AG08396 (cell line): ENCODE measurements around the gene NUMA1.

Source experiments
- DNase-seq: peaks from one replicate; pipeline ENCODE4 v3.0.0; 2012; ENCODE audit warnings: low spot score, mixed read lengths

Gene NUMA1

DNA sequence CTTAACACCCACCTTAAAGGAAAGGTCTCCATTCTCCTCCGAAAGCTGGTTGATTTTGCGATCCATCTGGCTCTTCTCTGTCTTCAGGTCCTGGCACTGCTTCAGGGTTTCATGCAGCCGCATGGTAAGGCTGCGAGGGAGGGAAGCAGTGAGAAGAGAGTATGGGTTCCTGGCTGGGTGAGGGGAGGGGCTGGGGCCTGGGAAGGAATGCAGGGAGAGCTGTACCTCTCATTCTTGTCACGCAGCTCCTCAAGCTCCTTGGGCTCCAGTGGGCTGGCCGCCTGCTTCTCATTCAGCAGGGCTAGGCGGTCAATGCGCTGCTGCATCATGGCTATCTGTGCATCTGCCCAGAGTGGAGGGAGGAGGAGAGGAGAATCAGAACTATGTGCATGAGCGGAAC lies 62.2 kb downstream of the NUMA1 start:
- DNase-seq: no peak

DNA sequence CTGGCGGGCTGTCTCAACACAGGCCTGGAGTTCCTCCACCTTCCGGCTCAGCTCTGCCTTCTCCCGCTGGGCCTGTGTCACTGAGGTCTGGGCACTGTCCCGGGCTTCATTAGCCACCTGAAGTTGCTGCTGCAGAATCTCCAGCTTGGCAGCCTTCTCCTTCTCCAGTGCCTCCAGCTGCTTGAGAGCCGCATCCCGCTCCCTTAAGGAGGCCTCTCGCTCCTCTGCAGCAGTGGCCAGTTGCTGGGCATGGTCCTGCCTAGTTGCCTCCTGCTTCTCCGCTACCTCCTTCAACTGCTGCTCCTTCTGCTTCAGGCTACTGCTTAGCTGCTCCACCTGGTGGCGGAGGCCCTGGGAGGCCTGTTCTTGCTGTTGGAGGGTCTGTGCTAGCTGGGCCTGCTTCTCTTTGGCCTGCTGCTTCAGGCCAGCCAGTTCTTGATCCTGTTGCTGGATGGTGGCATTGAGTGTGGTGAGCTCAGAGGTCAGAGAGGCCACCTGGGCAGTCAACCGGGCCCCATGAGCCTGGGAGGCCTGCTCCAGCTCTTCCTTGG lies 64.8 kb downstream of the NUMA1 start:
- DNase-seq: no peak

DNA sequence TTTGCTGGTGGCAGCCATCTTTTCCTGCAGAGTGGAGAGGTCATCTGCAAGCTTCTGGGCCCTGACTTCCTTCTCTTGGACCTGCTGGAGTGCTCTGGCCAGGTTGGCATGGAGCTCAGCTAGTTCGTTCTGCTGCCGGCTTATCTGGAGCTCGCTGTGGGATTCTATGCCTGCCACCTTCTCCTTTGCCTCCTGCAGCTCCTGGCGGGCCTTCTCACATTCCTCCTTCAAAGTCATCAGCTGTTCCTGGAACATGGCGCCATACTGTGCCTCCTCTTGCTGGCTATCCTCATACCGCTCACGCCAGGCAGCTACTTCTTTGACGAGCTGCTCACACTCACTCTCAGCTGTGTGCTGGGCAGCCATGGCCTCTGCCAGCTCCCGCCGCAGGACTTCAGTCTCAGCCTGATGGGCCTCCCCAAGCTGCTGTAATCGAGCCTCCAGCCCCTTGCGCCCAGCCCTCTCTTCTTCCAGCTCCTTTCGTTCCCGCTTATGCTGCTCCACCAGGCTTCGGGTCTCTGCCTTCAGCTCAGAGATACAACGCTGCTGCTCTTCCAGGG lies 65.5 kb downstream of the NUMA1 start:
- DNase-seq: no peak

DNA sequence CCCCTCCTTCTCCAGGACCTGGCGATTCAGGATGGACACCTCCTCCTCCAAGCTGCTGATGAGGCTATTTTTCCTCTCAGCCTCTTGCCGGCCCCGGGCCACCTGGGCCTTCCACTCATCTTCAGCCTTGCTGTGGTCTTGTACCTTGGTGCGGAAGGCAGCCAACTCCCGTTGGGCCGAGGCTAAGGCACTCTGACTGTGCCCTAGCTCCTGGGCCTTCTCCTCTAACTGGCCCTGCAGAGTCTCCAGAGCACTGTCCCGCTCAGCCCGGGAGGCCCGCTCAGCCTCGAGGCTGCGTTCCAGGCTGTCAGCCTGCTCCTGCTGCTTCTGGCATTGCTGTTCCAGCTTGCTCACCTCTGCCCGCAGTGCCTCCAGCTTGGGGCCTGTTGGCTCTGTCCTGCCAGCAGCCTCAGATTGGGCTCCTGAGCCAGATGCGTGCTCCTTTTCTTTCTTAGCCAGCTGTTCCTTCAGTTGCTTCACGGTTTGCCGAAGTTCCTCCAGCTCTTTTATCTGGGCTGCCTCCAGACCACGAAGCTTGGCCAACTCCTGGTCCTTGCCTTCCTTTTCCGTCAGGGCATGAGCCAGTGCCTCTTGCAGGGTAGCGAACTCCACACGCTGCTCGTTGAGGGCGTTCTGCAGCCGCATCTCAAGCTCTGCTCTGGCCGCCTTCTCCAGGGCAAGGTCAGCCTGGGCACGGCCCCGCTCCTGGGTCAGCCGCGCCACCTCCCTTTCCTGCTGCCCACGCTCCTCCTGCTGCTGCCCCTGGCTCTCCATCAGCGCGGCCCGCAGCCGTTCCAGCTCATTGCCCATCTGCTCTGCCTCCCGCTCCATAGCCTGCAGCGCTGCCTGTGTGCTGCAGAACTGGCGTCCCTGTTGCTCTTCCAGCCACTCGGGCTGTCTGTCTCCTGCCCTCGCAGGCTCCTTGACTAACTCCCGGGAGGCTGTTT lies 66.3 kb downstream of the NUMA1 start:
- no peak for DNase-seq

DNA sequence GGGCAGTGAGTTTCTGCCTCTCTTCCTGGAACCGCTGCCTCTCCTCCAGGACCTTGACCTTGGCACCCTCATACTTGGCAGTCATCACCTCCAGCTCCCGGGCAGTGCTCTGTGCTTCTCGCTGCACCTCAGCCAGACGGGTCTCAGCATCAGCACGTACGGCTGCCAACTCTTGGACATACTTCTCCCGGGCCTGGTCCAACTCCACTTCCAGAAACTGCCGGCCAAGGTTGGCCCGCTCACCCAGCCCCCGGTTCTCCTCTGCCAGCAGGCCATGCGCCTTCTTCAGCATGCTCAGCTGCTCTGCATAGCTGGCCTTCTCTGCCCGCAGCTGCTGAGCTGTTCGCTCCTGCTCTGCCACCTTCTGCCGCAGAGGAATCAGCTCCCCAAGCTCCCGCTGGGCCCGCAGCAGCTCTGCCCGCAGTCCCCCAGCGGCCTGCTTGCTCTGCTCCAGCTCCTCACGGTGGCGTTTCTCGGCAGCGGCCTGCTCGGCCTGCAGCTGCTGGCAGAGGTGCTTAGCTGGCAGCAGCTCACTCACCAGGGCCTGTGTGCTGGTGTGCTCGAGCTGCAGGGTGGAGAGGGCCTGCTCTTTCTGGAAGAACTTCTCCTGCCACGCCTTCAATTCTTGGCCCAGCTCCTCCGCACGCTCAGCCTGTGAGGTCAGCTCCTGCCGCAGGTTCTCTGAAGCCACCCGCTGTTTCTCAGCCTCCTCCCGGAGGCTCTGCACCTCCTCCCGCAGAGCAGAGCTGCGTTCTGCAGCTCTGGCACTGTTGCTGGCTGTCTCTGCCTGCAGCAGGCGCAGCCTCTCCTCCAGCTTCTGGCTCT lies 67.2 kb downstream of the NUMA1 start:
- DNase-seq: peak; percentile 93

DNA sequence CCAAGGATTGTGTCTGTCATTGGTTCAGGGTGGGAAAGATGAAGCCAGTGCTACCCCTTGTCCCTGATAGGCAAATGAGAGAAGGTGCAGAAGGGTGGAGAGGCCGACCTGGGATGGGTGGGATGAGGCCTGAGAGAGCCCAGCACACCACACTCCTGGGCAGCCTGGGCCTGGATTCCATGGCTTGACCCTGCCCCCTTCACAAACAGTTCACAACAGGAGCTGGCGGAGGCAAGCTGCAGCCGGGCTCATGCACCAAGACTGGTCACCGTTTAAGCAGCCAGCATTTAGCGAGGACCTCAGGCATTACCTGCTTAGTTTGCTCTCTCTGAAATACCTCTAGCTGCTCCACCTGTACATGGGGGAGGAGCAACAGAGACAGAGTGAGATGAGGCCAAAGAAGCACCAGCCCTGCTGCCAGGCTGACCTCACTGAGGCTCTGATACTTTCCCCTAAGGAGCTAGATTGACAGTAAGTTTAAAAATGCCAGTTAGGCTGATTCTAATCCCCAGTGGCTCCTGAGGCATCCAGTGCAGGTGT lies 68.2 kb downstream of the NUMA1 start:
- DNase-seq: no peak

DNA sequence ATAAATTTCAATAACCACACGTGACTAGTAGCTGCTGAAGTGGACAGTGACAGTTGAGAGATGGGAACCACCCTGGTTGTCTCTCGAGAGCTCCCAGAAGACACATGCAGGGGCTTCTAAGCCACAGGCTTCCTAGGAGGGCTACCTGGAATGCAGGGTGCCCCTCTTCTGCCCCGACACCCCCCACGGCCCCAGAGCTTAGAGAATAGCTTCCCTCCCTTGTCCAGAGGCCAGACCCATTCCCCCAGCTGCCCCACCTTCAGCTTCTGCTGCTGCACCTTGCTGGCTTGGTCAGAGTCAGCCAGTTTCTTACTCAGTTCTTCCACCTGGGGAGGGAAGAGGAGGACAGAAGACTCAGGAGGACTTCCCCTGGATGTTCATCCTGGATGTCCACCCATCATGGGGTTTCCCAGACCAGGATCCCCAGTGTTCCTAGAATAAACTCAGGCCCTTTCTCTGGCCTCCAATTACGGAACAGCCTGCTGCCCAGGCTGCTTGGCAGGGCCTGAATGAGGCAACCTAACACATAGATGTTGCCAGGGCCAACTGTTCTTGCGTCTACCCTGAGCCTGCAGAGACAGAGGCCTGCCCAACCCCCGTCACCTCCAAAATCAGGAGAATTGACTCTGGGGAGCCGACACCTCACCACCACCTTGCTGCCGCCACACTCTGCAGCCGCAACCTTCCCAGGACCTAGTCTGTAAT lies 69.7 kb downstream of the NUMA1 start:
- no peak for DNase-seq

DNA sequence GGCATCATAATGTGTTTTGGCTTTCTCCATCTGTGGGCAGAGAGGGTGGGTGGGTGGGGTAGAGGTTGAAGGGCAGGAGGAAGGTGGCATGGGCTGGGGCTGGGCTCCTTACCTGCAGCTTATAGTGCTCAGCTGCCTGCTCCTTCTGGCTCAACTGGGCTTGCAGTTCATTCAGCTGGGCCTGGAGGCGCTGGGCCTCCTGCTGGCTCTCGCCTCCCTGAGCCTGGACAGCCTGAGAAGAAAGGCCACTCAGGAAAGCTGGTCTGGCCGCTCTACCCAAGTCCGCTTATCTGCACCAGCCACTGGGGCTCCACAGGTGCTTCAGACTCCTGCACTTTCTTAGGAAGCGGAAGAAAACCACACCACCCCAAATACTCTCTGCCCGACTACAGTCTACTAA lies 71.2 kb downstream of the NUMA1 start:
- no peak for DNase-seq

DNA sequence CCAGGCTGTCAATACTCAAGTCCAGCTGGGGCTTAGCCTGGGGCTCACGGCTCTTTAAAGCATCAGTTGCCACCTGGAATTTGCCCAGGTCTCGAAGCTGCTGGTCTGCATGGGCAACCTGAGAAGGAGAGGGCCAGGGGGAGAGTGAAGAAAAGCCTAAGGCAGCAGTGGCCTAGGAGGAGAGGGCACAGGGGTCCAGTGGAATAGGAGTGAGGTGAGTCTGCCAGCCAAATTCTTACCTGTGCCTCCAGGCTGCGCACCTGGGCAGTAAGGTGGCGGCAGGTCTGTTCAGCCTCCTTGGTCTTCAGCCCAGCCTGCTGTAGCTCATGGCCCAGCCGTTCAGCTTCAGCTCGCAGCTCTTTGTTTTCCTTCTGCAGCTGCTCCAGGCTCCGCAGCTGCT lies 71.6 kb downstream of the NUMA1 start:
- no peak for DNase-seq

DNA sequence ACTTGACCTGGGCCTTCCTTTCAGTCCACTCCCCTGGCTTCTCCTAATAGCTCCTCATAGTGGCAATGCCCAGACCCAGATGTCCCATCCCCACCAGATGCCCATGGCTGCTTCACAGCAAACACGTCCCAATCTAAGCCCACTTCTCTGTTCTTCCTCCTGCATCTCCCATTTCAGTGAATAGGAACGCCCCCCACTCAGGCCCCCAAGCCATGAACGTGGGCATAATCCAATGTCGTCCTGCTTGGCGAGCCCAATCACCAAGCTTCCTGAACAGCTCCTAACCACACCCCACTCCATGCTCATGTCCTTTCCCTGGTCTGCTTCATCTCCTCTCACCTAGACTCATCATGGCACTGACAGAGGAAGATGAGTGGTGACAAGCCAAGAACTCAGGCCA lies 72.8 kb downstream of the NUMA1 start:
- no peak for DNase-seq

DNA sequence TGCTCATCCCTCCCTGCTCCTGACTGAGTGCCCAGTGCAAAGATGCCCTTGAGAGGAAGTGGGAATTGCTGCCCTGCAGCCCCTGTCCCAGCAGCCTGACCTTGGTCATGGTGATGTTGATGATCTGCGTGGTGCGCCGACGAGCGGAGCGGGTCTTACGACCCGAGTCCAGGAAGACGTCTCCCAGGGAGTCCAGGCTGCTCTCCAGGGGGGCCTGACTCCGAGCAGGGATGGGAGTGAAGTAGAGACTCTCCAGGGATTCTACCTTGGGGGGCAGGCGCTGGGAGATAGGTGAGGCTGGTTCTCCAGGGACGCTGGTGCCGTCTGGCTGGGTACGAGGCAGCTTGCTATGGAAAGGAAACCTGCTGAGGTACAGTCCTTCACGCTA lies 73.3 kb downstream of the NUMA1 start:
- no peak for DNase-seq

DNA sequence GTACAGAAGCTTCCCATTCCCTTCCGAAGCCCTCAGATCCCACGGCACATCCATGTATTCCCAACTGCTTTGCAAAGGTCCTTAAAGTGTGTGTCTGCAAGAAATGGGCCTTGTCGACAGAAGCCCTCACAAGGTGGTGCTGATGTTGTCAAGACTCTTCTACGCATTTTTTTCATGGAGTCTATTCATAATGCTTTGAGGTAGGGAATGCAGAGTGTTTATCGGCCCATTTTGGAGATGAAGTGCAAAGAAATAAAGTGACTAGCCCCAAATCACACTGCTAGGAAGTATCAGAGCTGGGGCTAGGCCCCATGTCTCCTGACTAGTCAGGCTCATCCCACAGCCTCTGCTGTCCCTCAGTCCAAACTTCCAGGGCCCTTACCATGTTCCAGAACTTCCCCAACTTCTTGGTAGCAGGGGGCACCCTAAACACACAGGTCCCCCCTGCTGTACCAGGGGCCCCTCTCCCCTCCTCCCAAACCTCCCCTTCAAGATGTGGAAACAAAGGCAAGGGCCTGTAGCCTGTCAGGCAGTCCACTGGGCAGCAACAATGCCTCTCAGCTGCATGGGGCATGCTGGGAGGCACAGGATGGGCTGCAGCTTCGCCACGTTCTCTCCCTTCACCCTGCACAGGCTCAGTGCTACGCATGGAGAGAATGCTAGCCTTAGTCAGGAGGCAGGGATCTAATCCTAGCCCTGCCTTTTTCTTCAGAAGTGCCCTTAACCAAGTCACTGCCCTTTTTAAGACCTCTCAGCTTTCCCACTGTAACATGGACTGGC lies 73.8 kb downstream of the NUMA1 start:
- no peak for DNase-seq

DNA sequence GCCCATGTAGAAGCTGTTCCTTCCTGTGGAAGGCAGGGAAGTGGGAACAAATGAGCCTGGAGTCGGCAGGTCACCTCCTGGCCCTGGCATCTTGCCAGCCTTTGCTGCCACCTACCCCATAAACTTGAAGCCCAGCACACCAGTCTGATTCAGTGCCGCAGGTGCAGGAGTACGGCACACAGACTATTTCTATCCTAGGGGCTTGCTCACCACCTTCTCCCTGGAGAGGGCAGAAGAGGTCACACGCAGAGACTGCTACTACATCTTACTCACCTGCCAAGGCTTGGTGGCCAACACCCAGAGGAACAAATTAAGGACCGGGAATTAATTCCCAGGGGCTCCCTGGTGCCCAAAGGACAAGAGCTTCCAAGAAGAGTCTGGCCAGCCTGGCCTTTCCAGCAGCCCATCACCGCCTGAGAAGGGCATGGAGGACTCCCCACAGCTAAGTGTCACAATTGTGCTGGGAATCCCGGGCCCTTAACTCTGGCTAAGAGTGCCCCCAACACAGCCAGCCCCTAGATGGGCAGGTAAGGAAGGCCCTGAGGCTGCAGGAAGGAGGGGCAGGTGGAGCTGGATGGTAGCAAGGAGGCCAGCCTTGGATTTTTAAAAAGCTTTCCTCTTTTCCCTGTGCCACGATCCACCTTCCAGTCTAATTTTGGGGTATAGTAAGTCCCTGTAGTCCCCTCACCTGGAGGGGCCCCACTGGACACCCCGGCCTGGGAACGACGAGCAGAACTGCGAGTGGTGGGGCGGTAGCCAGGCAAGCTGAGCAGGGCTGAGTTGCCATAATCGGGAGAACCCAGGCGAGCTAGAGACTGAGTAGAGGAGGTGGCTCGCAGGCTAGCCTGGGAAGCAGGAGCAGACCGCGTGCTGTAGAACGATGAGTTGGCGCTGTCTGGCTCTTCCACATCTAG lies 74.7 kb downstream of the NUMA1 start:
- no peak for DNase-seq

DNA sequence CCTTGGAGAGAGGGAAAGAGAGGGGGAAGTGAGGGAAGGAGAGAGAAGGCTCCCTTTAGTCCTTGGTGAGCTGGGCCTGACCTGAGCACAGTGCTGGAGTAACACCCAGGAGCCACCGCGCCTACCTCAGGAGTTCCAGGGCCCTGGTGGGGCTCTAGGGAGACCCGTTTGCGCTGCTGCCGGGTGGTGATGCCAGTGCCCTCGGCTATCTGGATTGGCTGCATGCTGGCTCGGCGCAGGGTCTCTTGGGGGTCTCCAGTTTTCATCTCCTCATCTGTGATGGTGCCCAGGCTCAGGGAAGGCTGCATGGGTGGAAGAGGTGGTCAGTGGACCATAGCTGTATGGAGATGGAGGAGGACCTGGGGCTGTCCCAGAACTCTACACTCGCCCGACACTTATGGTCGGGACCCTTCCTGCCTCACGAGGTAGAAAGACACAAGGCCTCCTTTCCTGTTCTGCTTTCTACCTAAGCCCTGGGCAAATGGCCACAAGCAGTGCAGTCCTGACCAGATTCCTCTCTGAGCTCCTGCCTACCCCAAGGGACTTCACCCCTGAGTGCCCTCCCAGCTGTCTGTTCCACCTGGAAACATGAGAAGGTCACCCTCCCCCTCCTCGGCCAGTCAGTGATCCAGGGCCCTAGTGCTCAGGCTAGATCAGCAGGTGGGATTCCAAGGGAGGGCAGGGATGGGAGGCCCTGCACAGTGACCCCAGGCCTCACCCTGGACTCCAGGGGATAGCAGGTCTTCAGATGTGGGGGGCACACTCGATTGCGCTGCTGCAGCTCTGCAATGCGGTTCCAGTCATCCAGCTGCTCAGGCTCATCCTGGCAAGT lies 75.6 kb downstream of the NUMA1 start:
- DNase-seq: no peak

DNA sequence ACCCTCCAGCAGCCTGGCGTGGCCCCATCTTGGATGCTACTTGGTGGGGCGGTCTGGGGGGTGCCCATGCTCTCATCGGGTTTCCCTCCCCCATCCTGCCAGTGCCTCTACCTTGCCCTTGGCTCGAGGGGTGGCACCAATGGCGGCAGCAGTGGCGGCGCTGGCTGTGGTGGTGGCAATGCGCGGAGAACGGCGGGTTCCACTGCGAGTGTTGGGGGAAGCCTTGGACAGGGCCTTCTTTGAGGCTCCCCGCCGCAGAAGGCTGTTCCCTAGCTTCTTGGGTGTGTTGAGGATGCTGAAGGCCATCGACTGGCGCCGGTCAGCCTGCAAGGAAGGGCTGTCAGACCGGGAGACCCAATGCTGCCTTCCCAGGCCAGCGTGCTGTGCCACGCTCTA lies 76.6 kb downstream of the NUMA1 start:
- DNase-seq: no peak

DNA sequence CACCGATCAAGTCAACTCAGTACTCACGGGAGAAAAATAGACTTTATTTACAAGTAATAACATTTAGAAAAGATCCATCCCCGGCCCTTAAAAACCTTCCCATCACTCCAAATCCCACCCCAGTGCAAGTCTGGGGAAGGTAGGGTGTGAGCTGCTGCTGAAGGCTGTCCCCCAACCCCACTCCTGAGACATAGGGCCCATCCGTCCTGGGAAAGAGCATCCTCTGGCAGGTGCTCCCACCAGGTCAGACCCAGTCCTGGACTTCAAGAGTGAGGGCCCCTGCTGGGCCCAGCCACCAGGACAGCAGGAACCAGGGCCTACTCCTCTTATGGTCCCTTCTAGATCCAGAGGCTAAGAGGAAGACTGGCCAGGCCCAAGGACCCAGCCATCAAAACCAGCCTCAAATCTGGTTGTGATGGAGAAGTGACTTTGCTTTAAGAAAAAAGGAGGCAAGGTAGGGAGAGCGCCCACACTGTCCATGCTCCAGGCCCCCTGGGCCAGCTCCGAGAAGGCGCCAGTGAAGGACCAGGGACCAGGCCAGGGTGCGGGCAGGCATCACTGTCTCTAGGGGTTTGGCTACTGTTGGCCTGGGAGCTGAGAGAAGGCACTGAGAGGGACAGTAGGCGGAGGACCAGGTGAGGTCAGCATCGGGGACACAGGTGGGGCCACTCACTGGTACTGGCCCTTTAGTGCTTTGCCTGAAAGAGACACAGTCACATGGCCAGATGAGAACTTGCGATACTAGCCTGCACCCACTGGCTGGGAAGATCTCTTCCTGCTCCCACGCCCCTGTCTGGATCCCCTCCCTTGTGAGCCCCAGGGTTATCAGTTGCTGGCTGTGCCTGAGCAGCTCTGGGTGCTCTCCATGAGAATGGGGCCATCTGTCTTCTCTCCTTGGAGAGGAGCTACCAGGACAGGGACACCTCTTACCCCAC lies 77.2 kb downstream of the NUMA1 start:
- no peak for DNase-seq

DNA sequence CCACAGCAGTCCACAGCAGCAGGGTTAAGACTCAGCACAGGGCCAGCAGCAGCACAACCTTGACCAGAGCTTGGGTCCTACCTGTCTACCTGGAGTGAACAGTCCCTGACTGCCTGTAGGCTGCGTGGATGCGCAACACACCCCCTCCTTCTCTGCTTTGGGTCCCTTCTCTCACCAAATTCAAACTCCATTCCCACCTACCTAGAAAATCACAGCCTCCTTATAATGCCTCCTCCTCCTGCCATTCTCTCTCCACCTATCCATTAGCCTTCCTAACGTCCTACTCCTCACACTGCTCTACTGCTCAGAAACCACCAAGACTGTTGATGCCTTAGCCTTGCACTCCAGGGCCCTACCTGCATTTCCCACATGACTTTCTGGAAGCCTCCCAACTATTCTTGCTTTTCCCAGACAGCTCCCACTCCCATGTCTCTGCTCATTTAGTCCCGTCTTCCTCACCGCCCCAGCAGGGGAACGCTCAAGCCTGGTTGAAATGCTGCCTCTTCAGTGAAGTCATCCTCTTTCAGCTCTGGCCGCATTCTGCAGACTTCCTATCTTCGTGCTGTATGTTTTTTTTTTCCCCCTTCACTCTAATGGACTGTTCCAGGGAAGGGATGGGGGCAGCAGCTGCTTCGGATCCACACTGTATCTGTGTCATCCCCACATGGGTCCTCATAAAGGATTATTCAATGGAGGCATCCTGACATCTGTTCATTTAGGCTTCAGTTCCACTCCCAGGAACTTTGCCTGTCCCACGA lies 78.3 kb downstream of the NUMA1 start:
- DNase-seq: no peak
